Activated T-cell treated with anti-CD3 and anti-CD28 coated beads, Interleukin-2, amount 50 U/mL, for 72 hours (primary cell): ENCODE results near the gene PDE6H. TPM values are rescaled to one million over a fixed set of nuclear protein-coding genes. Genes with fewer than 3 reads are reported as not detected.

Experiments used
- ATAC-seq, 2 donors: fragments of 150-1000 bp; cut with Tn5 transposase; replicated peaks in 1 of 2; 2 replicates each; pipeline ENCODE4 v1.10.0; 2021; ENCODE audit warnings: moderate library complexity in 2 of 2, mild to moderate bottlenecking in 1 of 2
- DNase-seq, 2 donors: peaks; one replicate each; pipeline ENCODE4 v3.0.0; 2021 to 2022; ENCODE audit warnings: mixed read lengths in 1 of 2
- H3K27ac Mint-ChIP-seq: one replicate; pipeline ENCODE4 v1.8.0; 2022; ENCODE audit warnings: mild to moderate bottlenecking, moderate library complexity, mixed read lengths
- H3K27me3 Mint-ChIP-seq: one replicate; pipeline ENCODE4 v1.8.0; 2022; ENCODE audit warnings: low read depth, mixed read lengths
- H3K36me3 Mint-ChIP-seq, 2 donors: one replicate each; pipeline ENCODE4 v1.8.0; 2022; ENCODE audit warnings: mixed read lengths in 2 of 2, mild to moderate bottlenecking in 1 of 2; ENCODE audit not compliant: insufficient read depth in 2 of 2
- H3K4me1 Mint-ChIP-seq: one replicate; pipeline ENCODE4 v1.8.0; 2022; ENCODE audit warnings: low read depth, mixed read lengths
- H3K4me3 Mint-ChIP-seq, 2 donors: one replicate each; pipeline ENCODE4 v1.8.0; 2022; ENCODE audit warnings: mild to moderate bottlenecking in 2 of 2, mixed read lengths in 2 of 2, moderate library complexity in 2 of 2
- H3K9me3 Mint-ChIP-seq, 2 donors: one replicate each; pipeline ENCODE4 v1.8.0; 2022; ENCODE audit warnings: mixed read lengths in 2 of 2
- total RNA-seq, 2 donors: library from RNA; stranded (reverse); gene quantifications; one replicate each; pipeline ENCODE4 v1.2.3, GENCODE V29; 2022

PDE6H gene
- total RNA-seq, 2 donors from 2014 or later: not detected

DNA sequence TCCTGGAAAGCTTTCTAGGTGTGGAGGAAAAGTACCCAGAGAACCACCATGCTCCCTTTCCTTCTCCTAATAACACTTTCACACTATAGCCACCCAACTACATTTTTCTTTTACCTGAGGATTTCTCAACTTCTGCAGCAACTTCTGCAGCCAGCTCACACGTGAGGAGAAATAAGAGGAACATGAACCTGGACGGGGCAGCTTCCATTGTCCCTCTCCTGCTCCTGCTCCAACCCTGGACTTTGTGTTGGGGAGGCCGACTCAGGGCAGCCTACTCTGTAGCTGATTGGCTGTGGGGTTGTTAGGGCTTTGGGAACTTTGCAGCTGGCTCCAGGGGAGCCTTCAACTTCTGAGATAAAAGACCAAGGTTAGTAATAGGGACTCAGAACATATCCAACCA is 34.5 kb upstream of the PDE6H start, which contains the start of gene ERP27:
Gene ERP27, minus strand, starts transcription at position 237 of the 400 bp plus-strand sequence. Its CDS starts 29 bp downstream, at position 208.
- peaks cover 10 to 51% of the 10 kb centered on the region in 2 donors for H3K36me3 Mint-ChIP-seq
- H3K4me1 Mint-ChIP-seq: peaks cover 24% of the 10 kb centered on the region
- peaks cover 2 to 5% of the 10 kb centered on the region in 2 donors for H3K9me3 Mint-ChIP-seq
- DNase-seq: no peak
- no peaks in the 10 kb centered on the region for H3K27me3 Mint-ChIP-seq
- H3K27ac Mint-ChIP-seq: peak within 1 kb of the TSS; percentile 94
- ATAC-seq: no peak
- H3K4me3 Mint-ChIP-seq: peak within 1 kb of the TSS in 1 of 2 donors; percentile 58

- Mint-ChIP-seq H3K4me3 (no peak overlapping the region), H3K36me3 (peaks cover 18 to 57% of the 10 kb centered on the region in 2 donors), H3K27ac (peak overlapping the region; percentile 94), H3K4me1 (peaks cover 31% of the 10 kb centered on the region), H3K9me3 (peaks cover 2 to 5% of the 10 kb centered on the region in 2 donors), H3K27me3 (no peaks in the 10 kb centered on the region)
- DNase-seq (no peak), ATAC-seq (no peak)
Observed at GRCh38 chr12:14941369-14941768, 31.5 kb upstream of the PDE6H start.

GRCh38 chr12:14942196-14942931 is 30.5 kb upstream of the PDE6H start:
- H3K27ac Mint-ChIP-seq: peak overlapping the region; percentile 12
- no peak for ATAC-seq
- peaks cover 19 to 62% of the 10 kb centered on the region in 2 donors for H3K36me3 Mint-ChIP-seq
- H3K4me1 Mint-ChIP-seq: peaks cover 41% of the 10 kb centered on the region
- DNase-seq: no peak
- no peak overlapping the region for H3K4me3 Mint-ChIP-seq
- H3K27me3 Mint-ChIP-seq: no peaks in the 10 kb centered on the region
- peaks cover 2 to 5% of the 10 kb centered on the region in 2 donors for H3K9me3 Mint-ChIP-seq

GRCh38 chr12:14946162-14946561 is 26.7 kb upstream of the PDE6H start:
- ATAC-seq: no peak
- no peaks in the 10 kb centered on the region for H3K9me3 Mint-ChIP-seq
- H3K4me1 Mint-ChIP-seq: peaks cover 61% of the 10 kb centered on the region
- peaks cover 28 to 61% of the 10 kb centered on the region in 2 donors for H3K36me3 Mint-ChIP-seq
- H3K4me3 Mint-ChIP-seq: peak overlapping the region in 1 of 2 donors; percentile 57
- H3K27ac Mint-ChIP-seq: peak overlapping the region; percentile 96
- no peaks in the 10 kb centered on the region for H3K27me3 Mint-ChIP-seq
- DNase-seq: no peak

DNA sequence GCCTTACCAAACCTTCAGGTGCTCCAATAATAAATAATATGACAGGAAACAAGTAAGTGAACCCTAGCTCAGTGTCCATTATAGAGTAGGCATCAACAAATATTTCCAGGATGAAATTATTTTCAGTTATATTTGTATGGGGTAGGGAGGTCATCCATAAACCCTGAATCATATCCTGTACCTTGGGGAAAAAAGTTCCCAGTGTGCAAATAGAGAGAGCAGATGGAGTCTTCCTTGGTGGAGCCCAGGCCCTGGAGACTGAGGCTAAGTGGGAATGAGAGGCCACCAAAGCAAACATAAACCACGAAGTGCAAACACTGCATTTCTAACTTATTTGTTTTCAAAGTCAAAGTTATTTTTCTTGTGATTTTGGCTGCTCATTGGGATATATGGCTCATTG is 26.0 kb upstream of the PDE6H start:
- H3K9me3 Mint-ChIP-seq: no peaks in the 10 kb centered on the region
- ATAC-seq (no peak), DNase-seq (no peak)
- H3K4me3 Mint-ChIP-seq: peak overlapping the region; percentile 84 to 90
- H3K27me3 Mint-ChIP-seq: no peaks in the 10 kb centered on the region
- peaks cover 28 to 62% of the 10 kb centered on the region in 2 donors for H3K36me3 Mint-ChIP-seq
- H3K4me1 Mint-ChIP-seq: peaks cover 66% of the 10 kb centered on the region
- H3K27ac Mint-ChIP-seq: peak overlapping the region; percentile 96

- DNase-seq: peak; percentile 43 to 53
- Mint-ChIP-seq H3K27me3 (no peaks in the 10 kb centered on the region), H3K9me3 (no peaks in the 10 kb centered on the region)
Observed at GRCh38 chr12:14948672-14949071, 24.2 kb upstream of the PDE6H start.

GRCh38 chr12:14949631-14950030 is 23.2 kb upstream of the PDE6H start:
- Mint-ChIP-seq H3K36me3 (peaks cover 22 to 48% of the 10 kb centered on the region in 2 donors), H3K4me1 (peaks cover 89% of the 10 kb centered on the region), H3K9me3 (no peaks in the 10 kb centered on the region), H3K4me3 (peak overlapping the region; percentile 84 to 90), H3K27ac (peak overlapping the region; percentile 96), H3K27me3 (no peaks in the 10 kb centered on the region)
- DNase-seq: no peak
- no peak for ATAC-seq

More at GRCh38 chr12:14948672-14949071, 24.2 kb upstream of the PDE6H start:
- Mint-ChIP-seq H3K36me3 (peaks cover 23 to 50% of the 10 kb centered on the region in 2 donors), H3K4me3 (peak overlapping the region; percentile 84 to 90), H3K27ac (peak overlapping the region; percentile 96), H3K4me1 (peaks cover 79% of the 10 kb centered on the region)
- peak; percentile 74 to 79 for ATAC-seq

DNA sequence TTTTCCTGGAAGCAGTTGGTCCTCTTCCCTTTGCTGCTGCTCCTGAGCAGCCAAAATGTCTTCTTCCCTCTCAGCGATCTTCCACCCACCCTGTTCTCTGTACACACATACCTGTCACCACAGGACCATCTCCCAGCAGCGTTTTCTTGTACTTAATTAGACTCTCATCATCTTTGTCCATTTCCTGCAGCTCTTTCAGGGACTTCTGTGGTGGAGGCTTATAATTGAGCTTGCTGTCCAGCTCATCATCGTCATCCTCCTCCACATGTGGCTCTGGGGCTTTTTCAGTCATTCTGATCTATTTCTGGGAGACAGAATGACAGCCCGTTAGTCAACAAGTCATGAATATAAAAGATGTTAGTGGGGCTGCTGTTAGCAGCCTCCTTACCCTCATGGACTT is 22.4 kb upstream of the PDE6H start:
- Mint-ChIP-seq H3K36me3 (peaks cover 20 to 42% of the 10 kb centered on the region in 2 donors), H3K27ac (peak overlapping the region; percentile 96), H3K27me3 (no peaks in the 10 kb centered on the region), H3K9me3 (no peaks in the 10 kb centered on the region), H3K4me3 (peak overlapping the region; percentile 84 to 90), H3K4me1 (peaks cover 92% of the 10 kb centered on the region)
- DNase-seq: peak; percentile 42 to 46
- peak; percentile 53 to 59 for ATAC-seq

DNA sequence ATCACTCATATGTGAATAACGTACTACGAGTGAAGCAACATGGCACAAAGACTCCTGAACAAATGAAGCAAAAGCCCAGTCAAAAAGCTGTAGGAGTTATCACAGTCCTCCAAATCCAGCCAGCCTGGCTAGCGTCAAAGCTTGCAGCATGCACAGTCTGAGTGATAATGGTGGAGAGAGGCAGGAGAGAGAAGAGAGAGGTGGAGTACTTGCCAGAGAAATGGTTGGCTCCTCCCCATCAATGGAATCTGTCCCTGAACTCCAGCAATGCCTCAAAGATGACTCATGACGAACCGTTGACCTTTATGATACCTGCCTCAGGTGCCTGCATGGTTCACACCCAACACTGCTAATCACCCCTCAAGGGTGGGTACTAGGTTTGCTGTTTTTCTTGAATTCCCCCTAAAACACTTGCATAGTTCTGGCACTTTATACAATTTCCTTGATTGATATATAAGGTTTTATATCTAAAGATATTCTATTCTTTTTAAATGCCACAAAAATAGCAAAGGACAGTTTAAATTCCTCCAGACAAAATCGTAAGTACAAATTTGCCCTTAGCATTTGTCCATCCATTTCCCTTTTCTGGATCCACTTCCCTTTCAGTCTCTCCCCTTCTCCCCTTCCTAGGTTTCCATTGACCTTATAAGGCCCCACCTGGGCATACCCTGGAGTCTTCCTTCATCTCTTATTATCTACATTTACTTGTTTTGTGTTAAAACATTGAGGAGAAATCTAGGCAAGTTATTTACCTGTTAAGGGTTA is 21.7 kb upstream of the PDE6H start:
- H3K27me3 Mint-ChIP-seq: no peaks in the 10 kb centered on the region
- no peaks in the 10 kb centered on the region for H3K9me3 Mint-ChIP-seq
- H3K27ac Mint-ChIP-seq: peak overlapping the region; percentile 96

DNA sequence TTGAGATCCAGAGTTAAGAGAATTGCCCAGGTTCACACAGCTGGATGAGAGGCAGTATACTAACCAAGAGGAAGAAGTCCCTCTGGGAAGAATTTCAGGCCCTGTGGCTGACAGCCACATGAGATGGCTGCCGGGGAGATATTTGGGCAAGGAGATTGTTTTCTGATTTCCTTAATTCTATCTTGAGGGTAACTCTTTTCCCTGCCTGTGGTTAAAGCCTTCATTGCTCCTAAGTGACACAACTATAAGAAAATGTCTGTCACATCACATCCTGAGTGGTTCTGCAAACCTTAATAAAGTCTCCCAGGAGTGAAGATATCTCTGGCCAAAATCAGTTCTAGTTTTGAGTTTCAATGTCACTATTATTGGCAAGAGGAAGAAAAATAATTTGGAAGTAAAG is 21.0 kb upstream of the PDE6H start:
- H3K4me3 Mint-ChIP-seq: peak overlapping the region; percentile 84 to 90
- H3K27me3 Mint-ChIP-seq: no peaks in the 10 kb centered on the region

More for the DNA sequence above, 21.7 kb upstream of the PDE6H start:
- DNase-seq (peak in 1 of 2 donors; percentile 8), ATAC-seq (peak in 1 of 2 donors; percentile 10)
- Mint-ChIP-seq H3K36me3 (peaks cover 18 to 37% of the 10 kb centered on the region in 2 donors), H3K4me3 (peak overlapping the region; percentile 84 to 90), H3K4me1 (peaks cover 91% of the 10 kb centered on the region)

GRCh38 chr12:14952299-14952921 is 20.4 kb upstream of the PDE6H start:
- Mint-ChIP-seq H3K27me3 (no peaks in the 10 kb centered on the region), H3K4me3 (peak overlapping the region; percentile 84 to 90), H3K36me3 (peaks cover 15 to 27% of the 10 kb centered on the region in 2 donors), H3K9me3 (no peaks in the 10 kb centered on the region), H3K4me1 (peaks cover 91% of the 10 kb centered on the region), H3K27ac (peak overlapping the region; percentile 96)
- peak; percentile 72 to 76 for ATAC-seq
- peak; percentile 50 to 53 for DNase-seq

More for the DNA sequence above, 21.0 kb upstream of the PDE6H start:
- Mint-ChIP-seq H3K4me1 (peaks cover 91% of the 10 kb centered on the region), H3K36me3 (peaks cover 17 to 32% of the 10 kb centered on the region in 2 donors), H3K27ac (peak overlapping the region; percentile 96), H3K9me3 (no peaks in the 10 kb centered on the region)
- DNase-seq: no peak
- ATAC-seq: no peak

GRCh38 chr12:14953752-14954151 is 19.1 kb upstream of the PDE6H start:
- Mint-ChIP-seq H3K36me3 (peaks cover 12 to 23% of the 10 kb centered on the region in 2 donors), H3K4me3 (peak overlapping the region; percentile 84 to 90), H3K4me1 (peaks cover 91% of the 10 kb centered on the region), H3K9me3 (no peaks in the 10 kb centered on the region), H3K27ac (peak overlapping the region; percentile 96), H3K27me3 (no peaks in the 10 kb centered on the region)
- no peak for DNase-seq
- no peak for ATAC-seq
